HEK293 (cell line): ENCODE results near the gene UBXN11.

Experiments used
- AEBP2 ChIP-seq: fragments of 450-650 bp; formaldehyde crosslinking; IDR thresholded peaks from 2 replicates; pipeline ENCODE4 v1.5.1; 2016; ENCODE audit warnings: missing biosample characterization, missing genetic modification characterization, borderline replicate concordance
- GFI1B ChIP-seq: fragments of 450-650 bp; formaldehyde crosslinking; IDR thresholded peaks from 2 replicates; pipeline ENCODE4 v1.5.1; 2016; ENCODE audit warnings: missing biosample characterization, missing genetic modification characterization
- GLI4 ChIP-seq: fragments of 450-650 bp; formaldehyde crosslinking; IDR thresholded peaks from 2 replicates; pipeline ENCODE4 v1.5.1; 2016; ENCODE audit warnings: missing biosample characterization, missing genetic modification characterization
- GLIS2 ChIP-seq: fragments of 450-650 bp; formaldehyde crosslinking; IDR thresholded peaks from 2 replicates; pipeline ENCODE4 v1.5.1; 2016; ENCODE audit warnings: missing biosample characterization, missing genetic modification characterization
- KLF7 ChIP-seq: fragments of 450-650 bp; formaldehyde crosslinking; IDR thresholded peaks from 2 replicates; pipeline ENCODE4 v1.5.1; 2016; ENCODE audit warnings: missing biosample characterization, missing genetic modification characterization, borderline replicate concordance
- SALL2 ChIP-seq: fragments of 450-650 bp; formaldehyde crosslinking; IDR thresholded peaks from 2 replicates; pipeline ENCODE4 v1.5.0; 2017; ENCODE audit warnings: missing biosample characterization, mild to moderate bottlenecking, missing genetic modification characterization, borderline replicate concordance
- SP3 ChIP-seq: fragments of 450-650 bp; formaldehyde crosslinking; IDR thresholded peaks from 2 replicates; pipeline ENCODE4 v1.5.1; 2016; ENCODE audit warnings: missing biosample characterization, missing genetic modification characterization
- YY2 ChIP-seq: fragments of 450-650 bp; formaldehyde crosslinking; IDR thresholded peaks from 2 replicates; pipeline ENCODE4 v1.5.1; 2016; ENCODE audit warnings: missing biosample characterization, missing genetic modification characterization
- ZBTB1 ChIP-seq: fragments of 450-650 bp; formaldehyde crosslinking; IDR thresholded peaks from 2 replicates; pipeline ENCODE4 v1.5.1; 2016; ENCODE audit warnings: missing biosample characterization, missing genetic modification characterization
- ZBTB17 ChIP-seq: fragments of 450-650 bp; formaldehyde crosslinking; IDR thresholded peaks from 2 replicates; pipeline ENCODE4 v1.5.1; 2016; ENCODE audit warnings: missing biosample characterization, missing genetic modification characterization
- ZBTB20 ChIP-seq: fragments of 450-650 bp; formaldehyde crosslinking; IDR thresholded peaks from 2 replicates; pipeline ENCODE4 v1.5.1; 2016; ENCODE audit warnings: missing biosample characterization, missing genetic modification characterization
- ZBTB8A ChIP-seq: fragments of 450-650 bp; formaldehyde crosslinking; IDR thresholded peaks from 2 replicates; pipeline ENCODE4 v1.5.1; 2016; ENCODE audit warnings: missing biosample characterization, missing genetic modification characterization
- ZNF112 ChIP-seq: fragments of 450-650 bp; formaldehyde crosslinking; IDR thresholded peaks from 2 replicates; pipeline ENCODE4 v1.5.0; 2017; ENCODE audit warnings: missing biosample characterization, missing genetic modification characterization
- ZNF148 ChIP-seq: fragments of 450-650 bp; formaldehyde crosslinking; IDR thresholded peaks from 2 replicates; pipeline ENCODE4 v1.5.0; 2017; ENCODE audit warnings: missing biosample characterization, missing genetic modification characterization, borderline replicate concordance
- ZNF169 ChIP-seq: fragments of 450-650 bp; formaldehyde crosslinking; IDR thresholded peaks from 2 replicates; pipeline ENCODE4 v1.5.1; 2016; ENCODE audit warnings: missing biosample characterization, missing genetic modification characterization
- ZNF184 ChIP-seq: fragments of 450-650 bp; IDR thresholded peaks from 2 replicates; pipeline ENCODE4 v1.5.1; 2018; ENCODE audit warnings: missing biosample characterization, mild to moderate bottlenecking, missing genetic modification characterization
- ZNF223 ChIP-seq: fragments of 450-650 bp; formaldehyde crosslinking; IDR thresholded peaks from 2 replicates; pipeline ENCODE4 v1.5.1; 2016; ENCODE audit warnings: missing biosample characterization, missing genetic modification characterization
- ZNF239 ChIP-seq: fragments of 450-650 bp; formaldehyde crosslinking; IDR thresholded peaks from 2 replicates; pipeline ENCODE4 v1.5.1; 2016; ENCODE audit warnings: missing biosample characterization, missing genetic modification characterization
- ZNF274 ChIP-seq, 2 experiments: fragments of 200-500 bp in 1 of 2; fragments of 450-650 bp in 1 of 2; sonication (Bioruptor generic) in 1 of 2; formaldehyde crosslinking in 1 of 2; IDR thresholded peaks; 2 replicates each; pipeline versions ENCODE4 v1.5.1 to v1.6.1; 2014 to 2016; ENCODE audit warnings: borderline replicate concordance in 1 of 2, inconsistent platforms in 1 of 2, low read length in 1 of 2, missing biosample characterization in 1 of 2, missing genetic modification characterization in 1 of 2
- ZNF311 ChIP-seq: fragments of 450-650 bp; formaldehyde crosslinking; IDR thresholded peaks from 2 replicates; pipeline ENCODE4 v1.5.1; 2017; ENCODE audit warnings: missing biosample characterization, missing genetic modification characterization, borderline replicate concordance
- ZNF335 ChIP-seq: fragments of 450-650 bp; formaldehyde crosslinking; conservative IDR thresholded peaks from 2 replicates; pipeline ENCODE4 v1.5.1; 2016; ENCODE audit warnings: missing biosample characterization, missing genetic modification characterization
- ZNF394 ChIP-seq: fragments of 450-650 bp; formaldehyde crosslinking; IDR thresholded peaks from 2 replicates; pipeline ENCODE4 v1.5.1; 2016; ENCODE audit warnings: missing biosample characterization, missing genetic modification characterization, mild to moderate bottlenecking, moderate library complexity, borderline replicate concordance
- ZNF473 ChIP-seq: fragments of 450-650 bp; formaldehyde crosslinking; IDR thresholded peaks from 2 replicates; pipeline ENCODE4 v1.5.1; 2017; ENCODE audit warnings: missing biosample characterization, missing genetic modification characterization
- ZNF513 ChIP-seq: fragments of 450-650 bp; IDR thresholded peaks from 2 replicates; pipeline ENCODE4 v1.5.1; 2018; ENCODE audit warnings: missing biosample characterization, missing genetic modification characterization
- ZNF558 ChIP-seq: fragments of 450-650 bp; formaldehyde crosslinking; IDR thresholded peaks from 2 replicates; pipeline ENCODE4 v1.5.1; 2016; ENCODE audit warnings: missing biosample characterization, missing genetic modification characterization
- ZNF623 ChIP-seq: fragments of 450-650 bp; formaldehyde crosslinking; IDR thresholded peaks from 2 replicates; pipeline ENCODE4 v1.5.1; 2016; ENCODE audit warnings: missing biosample characterization, missing genetic modification characterization
- ZNF626 ChIP-seq: fragments of 450-650 bp; sonication (Bioruptor Pico); formaldehyde crosslinking; IDR thresholded peaks from 2 replicates; pipeline ENCODE4 v1.5.1; 2018; ENCODE audit warnings: missing biosample characterization, missing genetic modification characterization, inconsistent platforms
- ZNF830 ChIP-seq: fragments of 450-650 bp; IDR thresholded peaks from 2 replicates; pipeline ENCODE4 v1.5.0; 2018; ENCODE audit warnings: missing biosample characterization, missing genetic modification characterization, low read depth, mild to moderate bottlenecking, moderate library complexity
- ZSCAN30 ChIP-seq: fragments of 450-650 bp; IDR thresholded peaks from 2 replicates; pipeline ENCODE4 v1.5.1; 2018; ENCODE audit warnings: missing biosample characterization, mild to moderate bottlenecking, missing genetic modification characterization, moderate library complexity
- TF ChIP-seq, protein P1 (sequence below): fragments of 450-650 bp; formaldehyde crosslinking; IDR thresholded peaks from 2 replicates; pipeline ENCODE4 v1.5.1; 2016; ENCODE audit warnings: missing biosample characterization, missing genetic modification characterization
- TF ChIP-seq, protein P2 (sequence below): fragments of 450-650 bp; formaldehyde crosslinking; IDR thresholded peaks from 2 replicates; pipeline ENCODE4; 2016; ENCODE audit warnings: missing biosample characterization, missing genetic modification characterization

Gene UBXN11

DNA sequence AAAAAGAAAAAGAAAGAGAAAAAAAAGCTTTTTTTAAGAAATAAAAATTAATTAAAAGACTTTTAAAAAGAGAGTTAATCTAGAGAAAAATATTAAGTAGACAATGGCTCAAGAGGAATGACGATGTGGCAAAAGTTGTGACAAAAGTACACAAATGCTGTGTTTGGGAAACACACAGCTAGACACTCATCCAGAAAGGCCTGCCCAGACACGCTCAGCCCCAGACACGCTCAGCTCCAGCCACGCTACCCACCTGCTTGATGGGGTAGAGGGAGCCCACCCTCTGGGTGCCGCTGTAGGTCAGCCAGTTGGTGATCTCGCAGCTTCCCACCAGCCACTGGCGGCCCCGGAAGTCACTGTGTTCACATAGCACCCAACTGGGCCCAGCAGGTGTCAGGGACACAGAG, 21.5 kb upstream of the UBXN11 start (continued):
- no peak for TF ChIP-seq KLF7 (tag by site-specific recombination)
- TF ChIP-seq ZNF148 = no peak
- no peak for TF ChIP-seq ZNF184 (tag by site-specific recombination)
- no peak for TF ChIP-seq ZNF335 (tag by site-specific recombination)
- no peak for TF ChIP-seq GLIS2 (tag by site-specific recombination)
- no peak for TF ChIP-seq ZNF558
- no peak for TF ChIP-seq ZBTB8A (tag by site-specific recombination)
- TF ChIP-seq ZNF394 (tag by site-specific recombination) = no peak
- TF ChIP-seq, protein P1, sequence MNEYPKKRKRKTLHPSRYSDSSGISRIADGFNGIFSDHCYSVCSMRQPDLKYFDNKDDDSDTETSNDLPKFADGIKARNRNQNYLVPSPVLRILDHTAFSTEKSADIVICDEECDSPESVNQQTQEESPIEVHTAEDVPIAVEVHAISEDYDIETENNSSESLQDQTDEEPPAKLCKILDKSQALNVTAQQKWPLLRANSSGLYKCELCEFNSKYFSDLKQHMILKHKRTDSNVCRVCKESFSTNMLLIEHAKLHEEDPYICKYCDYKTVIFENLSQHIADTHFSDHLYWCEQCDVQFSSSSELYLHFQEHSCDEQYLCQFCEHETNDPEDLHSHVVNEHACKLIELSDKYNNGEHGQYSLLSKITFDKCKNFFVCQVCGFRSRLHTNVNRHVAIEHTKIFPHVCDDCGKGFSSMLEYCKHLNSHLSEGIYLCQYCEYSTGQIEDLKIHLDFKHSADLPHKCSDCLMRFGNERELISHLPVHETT (tag by site-specific recombination) = peak; percentile 31; the same call in 1 of the 2 replicates
- no peak for TF ChIP-seq ZNF623 (tag by site-specific recombination)
- no peak for TF ChIP-seq ZNF473 (tag by site-specific recombination)
- no peak for TF ChIP-seq ZNF274 (IDR thresholded peaks at IDR 0.05; ENCODE audit: low read length)
- no peak for TF ChIP-seq ZNF274 (tag by site-specific recombination; IDR thresholded peaks at IDR 0.05; ENCODE audit: borderline replicate concordance)
- no peak for TF ChIP-seq GFI1B (tag by site-specific recombination)
- no peak for TF ChIP-seq ZNF239
- TF ChIP-seq GLI4 (tag by site-specific recombination) = no peak
- TF ChIP-seq ZBTB17 (tag by site-specific recombination) = no peak
- TF ChIP-seq ZNF223 (tag by site-specific recombination) = no peak
- no peak for TF ChIP-seq ZBTB1
- TF ChIP-seq ZNF830 = no peak
- no peak for TF ChIP-seq AEBP2
- TF ChIP-seq, protein P2, sequence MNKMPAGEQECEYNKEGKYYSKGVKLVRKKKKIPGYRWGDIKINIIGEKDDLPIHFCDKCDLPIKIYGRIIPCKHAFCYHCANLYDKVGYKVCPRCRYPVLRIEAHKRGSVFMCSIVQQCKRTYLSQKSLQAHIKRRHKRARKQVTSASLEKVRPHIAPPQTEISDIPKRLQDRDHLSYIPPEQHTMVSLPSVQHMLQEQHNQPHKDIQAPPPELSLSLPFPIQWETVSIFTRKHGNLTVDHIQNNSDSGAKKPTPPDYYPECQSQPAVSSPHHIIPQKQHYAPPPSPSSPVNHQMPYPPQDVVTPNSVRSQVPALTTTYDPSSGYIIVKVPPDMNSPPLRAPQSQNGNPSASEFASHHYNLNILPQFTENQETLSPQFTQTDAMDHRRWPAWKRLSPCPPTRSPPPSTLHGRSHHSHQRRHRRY (tag by site-specific recombination) = no peak
- TF ChIP-seq ZNF169 (tag by site-specific recombination) = no peak
- no peak for TF ChIP-seq ZNF513 (tag by site-specific recombination)
- no peak for TF ChIP-seq ZNF626
- TF ChIP-seq SALL2 (tag by site-specific recombination) = no peak
- TF ChIP-seq ZNF311 = no peak
- no peak for TF ChIP-seq YY2 (tag by site-specific recombination)
- TF ChIP-seq ZBTB20 = no peak
- no peak for TF ChIP-seq ZNF112 (tag by site-specific recombination)
- no peak for TF ChIP-seq ZSCAN30 (tag by site-specific recombination)
- no peak for TF ChIP-seq SP3 (tag by site-specific recombination)
